Neural progenitor cell (in vitro differentiated cells): ENCODE results near the gene C17orf114.

ENCODE experiments used
- DNase-seq: peaks from one replicate; pipeline ENCODE4 v3.0.0-alpha.2; 2016; ENCODE audit warnings: low spot score
- H2AFZ ChIP-seq: fragments of 200-600 bp; sonication (generic); replicated peaks from 2 replicates; pipeline ENCODE4 v1.6.1; 2016; ENCODE audit warnings: antibody characterized with exemption
- H3F3A ChIP-seq: fragments of 200-600 bp; sonication (generic); 2 replicates; pipeline ENCODE4 v1.6.1; 2016; ENCODE audit warnings: antibody characterized with exemption, low read depth
- H3K27ac ChIP-seq: fragments of 200-600 bp; sonication (generic); 2 replicates; pipeline ENCODE4 v1.5.1; 2016; ENCODE audit warnings: mild to moderate bottlenecking
- H3K27me3 ChIP-seq: fragments of 200-600 bp; sonication (generic); 2 replicates; pipeline ENCODE4 v1.6.1; 2016; ENCODE audit warnings: mild to moderate bottlenecking, moderate library complexity
- H3K36me3 ChIP-seq: fragments of 200-600 bp; sonication (generic); 2 replicates; pipeline ENCODE4 v1.5.1; 2016
- H3K4me1 ChIP-seq: fragments of 200-600 bp; sonication (generic); 2 replicates; pipeline ENCODE4 v1.6.1; 2016; ENCODE audit warnings: mixed run types
- H3K4me2 ChIP-seq: fragments of 200-600 bp; sonication (generic); 2 replicates; pipeline ENCODE4 v1.6.1; 2016
- H3K4me3 ChIP-seq: fragments of 200-600 bp; sonication (generic); 2 replicates; pipeline ENCODE4 v1.5.1; 2016
- H3K79me2 ChIP-seq: fragments of 200-600 bp; sonication (generic); 2 replicates; pipeline ENCODE4 v1.6.1; 2016; ENCODE audit warnings: low read depth
- H3K9ac ChIP-seq: fragments of 200-600 bp; sonication (generic); 2 replicates; pipeline ENCODE4 v1.6.1; 2016
- H3K9me3 ChIP-seq: fragments of 200-600 bp; sonication (generic); 2 replicates; pipeline ENCODE4 v1.5.1; 2016; ENCODE audit warnings: low read depth
- H4K20me1 ChIP-seq: fragments of 200-600 bp; sonication (generic); 2 replicates; pipeline ENCODE4 v1.6.1; 2016; ENCODE audit warnings: low read depth
- H3K27ac Mint-ChIP-seq: 3 replicates; pipeline ENCODE4 v1.8.0; 2021; ENCODE audit warnings: mixed read lengths
- H3K27me3 Mint-ChIP-seq: 2 replicates; pipeline ENCODE4 v1.8.0; 2022; ENCODE audit warnings: low read depth, mild to moderate bottlenecking, inconsistent platforms, moderate library complexity, mixed read lengths; ENCODE audit not compliant: insufficient read depth
- H3K36me3 Mint-ChIP-seq: 3 replicates; pipeline ENCODE4 v1.8.0; 2021; ENCODE audit warnings: mixed read lengths
- H3K4me1 Mint-ChIP-seq: 3 replicates; pipeline ENCODE4 v1.8.0; 2021; ENCODE audit warnings: mixed read lengths
- H3K4me3 Mint-ChIP-seq: 3 replicates; pipeline ENCODE4 v1.8.0; 2021; ENCODE audit warnings: mild to moderate bottlenecking, moderate library complexity, mixed read lengths
- H3K9me3 Mint-ChIP-seq: 3 replicates; pipeline ENCODE4 v1.8.0; 2020; ENCODE audit warnings: mixed read lengths
- CTCF ChIP-seq: fragments of 200-600 bp; sonication (generic); IDR thresholded peaks from 2 replicates; pipeline ENCODE4 v1.5.1; 2017; ENCODE audit warnings: antibody characterized with exemption, mild to moderate bottlenecking
- EZH2 ChIP-seq: fragments of 200-600 bp; sonication (generic); IDR thresholded peaks from 2 replicates; pipeline ENCODE4 v1.6.1; 2017; ENCODE audit warnings: antibody characterized with exemption, mild to moderate bottlenecking, moderate library complexity
- EZH2phosphoT487 ChIP-seq: fragments of 200-600 bp; sonication (generic); IDR thresholded peaks from 2 replicates; pipeline ENCODE4 v1.6.1; 2017; ENCODE audit warnings: antibody characterized with exemption

Gene C17orf114

GRCh38 chr17:4849011-4849536 lies 46.9 kb upstream of the C17orf114 start:
- peaks cover 11% of the 10 kb centered on the region for H3K4me1 Mint-ChIP-seq
- no peak overlapping the region for H3K4me3 ChIP-seq

GRCh38 chr17:4846635-4847390 lies 44.7 kb upstream of the C17orf114 start:
- Histone ChIP-seq H3K4me2 (no peak overlapping the region), H3K79me2 (peaks cover 17% of the 10 kb centered on the region), H3F3A (peaks cover 7% of the 10 kb centered on the region), H3K27ac (no peak overlapping the region), H3K27me3 (no peaks in the 10 kb centered on the region), H3K9me3 (no peaks in the 10 kb centered on the region), H4K20me1 (peaks cover 5% of the 10 kb centered on the region), H3K4me1 (peaks cover 10% of the 10 kb centered on the region), H3K36me3 (no peaks in the 10 kb centered on the region), H3K9ac (no peak overlapping the region), H3K4me3 (no peak overlapping the region), H2AFZ (no peak overlapping the region)
- TF ChIP-seq CTCF (no peak), EZH2 (no peak), EZH2phosphoT487 (no peak)
- Mint-ChIP-seq H3K4me1 (peaks cover 2% of the 10 kb centered on the region), H3K27me3 (peaks cover 2% of the 10 kb centered on the region), H3K36me3 (peaks cover 2% of the 10 kb centered on the region), H3K9me3 (no peaks in the 10 kb centered on the region), H3K27ac (no peak overlapping the region), H3K4me3 (no peak overlapping the region)
- no peak for DNase-seq

More at GRCh38 chr17:4849011-4849536, 46.9 kb upstream of the C17orf114 start:
- H3K4me1 ChIP-seq: peaks cover 16% of the 10 kb centered on the region
- TF ChIP-seq CTCF: no peak
- TF ChIP-seq EZH2: no peak
- no peak for TF ChIP-seq EZH2phosphoT487
- no peak overlapping the region for H2AFZ ChIP-seq
- Mint-ChIP-seq H3K27ac (no peak overlapping the region), H3K36me3 (peaks cover 5% of the 10 kb centered on the region), H3K27me3 (peaks cover 2% of the 10 kb centered on the region), H3K4me3 (no peak overlapping the region), H3K9me3 (no peaks in the 10 kb centered on the region)
- peaks cover 10% of the 10 kb centered on the region for H3F3A ChIP-seq
- H4K20me1 ChIP-seq: peaks cover 5% of the 10 kb centered on the region
- no peaks in the 10 kb centered on the region for H3K36me3 ChIP-seq
- no peak overlapping the region for H3K4me2 ChIP-seq
- H3K79me2 ChIP-seq: peaks cover 13% of the 10 kb centered on the region
- H3K27ac ChIP-seq: no peak overlapping the region
- peak; percentile 16 for DNase-seq
- no peak overlapping the region for H3K9ac ChIP-seq
- no peaks in the 10 kb centered on the region for H3K27me3 ChIP-seq
- H3K9me3 ChIP-seq: no peaks in the 10 kb centered on the region

- no peak for DNase-seq
- H3K4me2 ChIP-seq: no peak overlapping the region
- H3F3A ChIP-seq: no peaks in the 10 kb centered on the region
- Mint-ChIP-seq H3K27ac (peak overlapping the region; percentile 4), H3K36me3 (peaks cover 2% of the 10 kb centered on the region), H3K9me3 (no peaks in the 10 kb centered on the region), H3K4me1 (peaks cover 2% of the 10 kb centered on the region), H3K27me3 (peaks cover 2% of the 10 kb centered on the region), H3K4me3 (no peak overlapping the region)
- peaks cover 24% of the 10 kb centered on the region for H3K79me2 ChIP-seq
- H4K20me1 ChIP-seq: no peaks in the 10 kb centered on the region
- no peak overlapping the region for H2AFZ ChIP-seq
- no peaks in the 10 kb centered on the region for H3K9me3 ChIP-seq
- H3K4me1 ChIP-seq: no peaks in the 10 kb centered on the region
- no peak overlapping the region for H3K27ac ChIP-seq
- no peaks in the 10 kb centered on the region for H3K27me3 ChIP-seq
- no peak overlapping the region for H3K4me3 ChIP-seq
- no peak for TF ChIP-seq EZH2
- no peak for TF ChIP-seq CTCF
- H3K36me3 ChIP-seq: no peaks in the 10 kb centered on the region
- H3K9ac ChIP-seq: no peak overlapping the region
These were observed 43.0 kb upstream of the C17orf114 start for GRCh38 chr17:4845118-4845517.
